DND-41 (cell line): ENCODE results near the gene TCF7L2.

ENCODE experiments used
- ATAC-seq: fragments of 200-7000 bp; cut with Tn5 transposase; 3 replicates; pipeline ENCODE4 v1.9.1; 2021; ENCODE audit warnings: low read depth; ENCODE audit not compliant: insufficient read depth
- DNase-seq: peaks from one replicate; pipeline ENCODE4 v3.0.0-alpha.2; 2020
- H2AFZ ChIP-seq: 2 replicates; pipeline ENCODE4 v1.6.0; 2012; ENCODE audit warnings: low read depth, low read length
- H3K27ac ChIP-seq: 2 replicates; pipeline ENCODE4 v1.5.1; 2012; ENCODE audit warnings: low read length, inconsistent platforms
- H3K27me3 ChIP-seq: fragments of 200-600 bp; sonication (generic); 2 replicates; pipeline ENCODE4 v1.6.0; 2012; ENCODE audit warnings: low read length, mild to moderate bottlenecking, inconsistent platforms; ENCODE audit not compliant: insufficient read depth, poor library complexity
- H3K36me3 ChIP-seq: 2 replicates; pipeline ENCODE4 v1.5.1; 2012; ENCODE audit warnings: low read length, inconsistent platforms; ENCODE audit not compliant: insufficient read depth
- H3K4me1 ChIP-seq: 2 replicates; pipeline ENCODE4 v1.5.1; 2012; ENCODE audit warnings: mild to moderate bottlenecking, low read length; ENCODE audit not compliant: insufficient read depth
- H3K4me2 ChIP-seq: 2 replicates; pipeline ENCODE4 v1.6.0; 2012; ENCODE audit warnings: mild to moderate bottlenecking, moderate library complexity, low read length, inconsistent platforms; ENCODE audit not compliant: insufficient read depth
- H3K4me3 ChIP-seq, 2 experiments: fragments of 200-600 bp in 1 of 2; shearing (Covaris generic) in 1 of 2; 2 replicates each; pipeline ENCODE4 v1.5.1; 2012 to 2016; ENCODE audit warnings: inconsistent platforms in 2 of 2, low read length in 2 of 2, mild to moderate bottlenecking in 2 of 2, low read depth in 1 of 2, moderate library complexity in 1 of 2
- H3K79me2 ChIP-seq: 2 replicates; pipeline ENCODE4 v1.6.0; 2012; ENCODE audit warnings: low read length, inconsistent platforms; ENCODE audit not compliant: insufficient read depth
- H3K9ac ChIP-seq: 2 replicates; pipeline ENCODE4 v1.6.0; 2012; ENCODE audit warnings: low read depth, mild to moderate bottlenecking, inconsistent platforms, low read length, moderate library complexity
- H3K9me3 ChIP-seq: 2 replicates; pipeline ENCODE4 v1.5.1; 2012; ENCODE audit warnings: low read length, moderate library complexity, mild to moderate bottlenecking, inconsistent platforms; ENCODE audit not compliant: insufficient read depth, severe bottlenecking
- H4K20me1 ChIP-seq: 2 replicates; pipeline ENCODE4 v1.6.0; 2012; ENCODE audit warnings: low read length; ENCODE audit not compliant: insufficient read depth
- EZH2 ChIP-seq: IDR thresholded peaks from 3 replicates; pipeline ENCODE4 v1.6.1; 2012; ENCODE audit warnings: borderline replicate concordance, low read depth, mild to moderate bottlenecking, moderate library complexity, low read length, inconsistent platforms; ENCODE audit not compliant: severe bottlenecking
- TF ChIP-seq, protein P1 (sequence below): IDR thresholded peaks from 2 replicates; pipeline ENCODE4 v1.5.1; 2012; ENCODE audit warnings: borderline replicate concordance, low read length, moderate library complexity, mild to moderate bottlenecking; ENCODE audit not compliant: poor library complexity, severe bottlenecking; ENCODE audit errors: extremely low read depth

Gene TCF7L2

GRCh38 chr10:112966194-112966855 is 16.3 kb downstream of the TCF7L2 start:
- ATAC-seq (no peak), DNase-seq (no peak)
- peaks cover 84% of the 10 kb centered on the region for H3K79me2 ChIP-seq
- TF ChIP-seq, protein P1, sequence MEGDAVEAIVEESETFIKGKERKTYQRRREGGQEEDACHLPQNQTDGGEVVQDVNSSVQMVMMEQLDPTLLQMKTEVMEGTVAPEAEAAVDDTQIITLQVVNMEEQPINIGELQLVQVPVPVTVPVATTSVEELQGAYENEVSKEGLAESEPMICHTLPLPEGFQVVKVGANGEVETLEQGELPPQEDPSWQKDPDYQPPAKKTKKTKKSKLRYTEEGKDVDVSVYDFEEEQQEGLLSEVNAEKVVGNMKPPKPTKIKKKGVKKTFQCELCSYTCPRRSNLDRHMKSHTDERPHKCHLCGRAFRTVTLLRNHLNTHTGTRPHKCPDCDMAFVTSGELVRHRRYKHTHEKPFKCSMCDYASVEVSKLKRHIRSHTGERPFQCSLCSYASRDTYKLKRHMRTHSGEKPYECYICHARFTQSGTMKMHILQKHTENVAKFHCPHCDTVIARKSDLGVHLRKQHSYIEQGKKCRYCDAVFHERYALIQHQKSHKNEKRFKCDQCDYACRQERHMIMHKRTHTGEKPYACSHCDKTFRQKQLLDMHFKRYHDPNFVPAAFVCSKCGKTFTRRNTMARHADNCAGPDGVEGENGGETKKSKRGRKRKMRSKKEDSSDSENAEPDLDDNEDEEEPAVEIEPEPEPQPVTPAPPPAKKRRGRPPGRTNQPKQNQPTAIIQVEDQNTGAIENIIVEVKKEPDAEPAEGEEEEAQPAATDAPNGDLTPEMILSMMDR, result no peak
- TF ChIP-seq EZH2, result no peak
- H4K20me1 ChIP-seq, result peaks cover 49% of the 10 kb centered on the region
- H3K4me3 ChIP-seq, result no peak overlapping the region
- H3K4me2 ChIP-seq, result no peak overlapping the region
- no peaks in the 10 kb centered on the region for H3K27me3 ChIP-seq
- H3K27ac ChIP-seq, result no peak overlapping the region
- H3K4me1 ChIP-seq, result no peaks in the 10 kb centered on the region
- no peak overlapping the region for H2AFZ ChIP-seq
- H3K36me3 ChIP-seq, result peaks cover 48% of the 10 kb centered on the region
- H3K9me3 ChIP-seq, result no peaks in the 10 kb centered on the region
- no peak overlapping the region for H3K9ac ChIP-seq

DNA sequence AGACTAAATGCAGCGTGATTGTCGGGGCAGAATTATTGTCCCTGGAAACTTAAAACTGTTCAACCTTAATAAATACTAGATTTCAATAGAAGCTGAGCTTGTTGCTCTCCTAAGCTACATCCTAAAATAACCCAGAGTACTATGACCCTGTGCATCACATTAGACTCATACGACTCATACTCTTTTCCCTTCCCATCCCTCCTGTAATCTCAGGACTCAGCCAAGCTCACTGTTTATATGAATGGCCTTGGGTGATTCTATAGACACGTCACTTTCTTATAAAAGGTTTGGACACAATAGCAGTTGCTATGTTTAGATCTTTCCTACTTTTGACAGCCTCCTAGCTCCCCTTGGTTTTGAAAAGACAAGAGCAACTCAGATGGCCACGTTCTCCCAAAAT is 17.2 kb downstream of the TCF7L2 start:
- Histone ChIP-seq H3K27ac (no peak overlapping the region), H3K4me3 (no peak overlapping the region), H3K79me2 (peaks cover 79% of the 10 kb centered on the region), H3K9me3 (no peaks in the 10 kb centered on the region), H3K4me1 (no peaks in the 10 kb centered on the region), H4K20me1 (peaks cover 49% of the 10 kb centered on the region), H3K36me3 (peaks cover 45% of the 10 kb centered on the region), H3K4me2 (no peak overlapping the region), H3K9ac (no peak overlapping the region), H3K27me3 (no peaks in the 10 kb centered on the region), H2AFZ (no peak overlapping the region)
- TF ChIP-seq, protein P1, result no peak
- TF ChIP-seq EZH2, result no peak
- no peak for DNase-seq
- no peak for ATAC-seq

DNA sequence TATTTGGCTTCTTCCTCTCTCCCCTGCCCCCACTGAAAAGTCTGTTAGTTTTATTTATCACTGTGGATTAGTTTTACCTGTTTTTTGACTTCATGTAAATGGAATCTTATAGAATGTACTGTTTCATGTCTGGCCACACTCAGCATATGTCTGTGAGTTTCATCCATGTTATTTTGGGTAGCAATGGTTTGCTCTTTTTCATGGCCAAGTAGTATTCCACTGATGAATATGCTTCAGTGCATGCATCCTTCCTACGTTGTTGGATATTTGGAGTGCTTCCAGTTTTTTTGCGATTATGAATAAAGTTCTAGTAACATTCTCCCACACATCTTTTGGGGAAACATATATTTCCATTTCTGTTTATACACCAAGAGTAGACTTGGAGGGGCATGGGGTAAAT is 19.1 kb downstream of the TCF7L2 start:
- Histone ChIP-seq H3K4me1 (no peaks in the 10 kb centered on the region), H3K4me3 (no peak overlapping the region), H2AFZ (no peak overlapping the region), H3K27me3 (no peaks in the 10 kb centered on the region), H4K20me1 (peaks cover 51% of the 10 kb centered on the region), H3K27ac (no peak overlapping the region), H3K4me2 (no peak overlapping the region), H3K79me2 (peaks cover 79% of the 10 kb centered on the region), H3K36me3 (peaks cover 50% of the 10 kb centered on the region), H3K9me3 (no peaks in the 10 kb centered on the region), H3K9ac (no peak overlapping the region)
- DNase-seq, result no peak
- TF ChIP-seq, protein P1, result no peak
- no peak for TF ChIP-seq EZH2
- no peak for ATAC-seq

GRCh38 chr10:112969542-112969941 is 19.5 kb downstream of the TCF7L2 start:
- no peaks in the 10 kb centered on the region for H3K27me3 ChIP-seq
- ATAC-seq (no peak), DNase-seq (no peak)
- peaks cover 77% of the 10 kb centered on the region for H3K79me2 ChIP-seq
- H3K9ac ChIP-seq, result no peak overlapping the region
- H3K36me3 ChIP-seq, result peaks cover 50% of the 10 kb centered on the region
- no peak overlapping the region for H3K4me2 ChIP-seq
- H3K4me1 ChIP-seq, result no peaks in the 10 kb centered on the region
- no peak overlapping the region for H3K4me3 ChIP-seq
- no peak overlapping the region for H2AFZ ChIP-seq
- TF ChIP-seq, protein P1, result no peak
- no peak for TF ChIP-seq EZH2
- H3K9me3 ChIP-seq, result no peaks in the 10 kb centered on the region
- H3K27ac ChIP-seq, result no peak overlapping the region
- H4K20me1 ChIP-seq, result peaks cover 48% of the 10 kb centered on the region
